ENCODE data around the gene FHIP2A.
"Not testable (repeated sequence)": the region's sequence is repeated elsewhere in the genome, so short reads cannot be mapped to it uniquely, and the experiment has no call there.

Gene FHIP2A

GRCh38 chr10:114787131-114787530 lies 34.4 kb upstream of the FHIP2A start:
- not testable (repeated sequence) for H3K27me3 ChIP-seq (ENCODE audit: control insufficient read depth, insufficient read depth, low read length); H3K4me1 ChIP-seq (ENCODE audit: control insufficient read depth, insufficient read depth, low read length); H3K4me3 ChIP-seq (ENCODE audit: low read depth, low read length); H3K9me3 ChIP-seq (ENCODE audit: control insufficient read depth, insufficient read depth, low read depth, low read length); H3K9ac ChIP-seq (ENCODE audit: low read length); H3K36me3 ChIP-seq (ENCODE audit: control insufficient read depth, insufficient read depth, low read length); H3K27ac ChIP-seq (ENCODE audit: low read depth, low read length)

DNA sequence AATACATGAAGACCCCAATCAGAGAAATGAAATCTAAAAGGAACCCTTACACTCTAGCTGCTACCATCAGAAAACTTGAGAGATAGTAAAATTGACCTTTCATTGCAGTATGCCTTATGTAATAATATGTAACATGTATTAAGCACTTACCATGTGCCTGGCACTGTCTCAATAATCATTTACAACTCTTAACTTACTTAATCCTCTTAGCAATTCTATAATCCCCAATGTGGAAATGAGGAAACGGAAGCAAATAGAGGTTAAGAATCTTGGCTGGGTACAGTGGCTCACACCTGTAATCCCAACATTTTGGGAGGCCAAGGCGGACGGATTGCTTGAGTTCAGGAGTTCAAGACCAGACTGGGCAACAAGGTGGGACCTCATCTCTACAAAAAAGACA lies 29.8 kb upstream of the FHIP2A start:
- no peaks in the 10 kb centered on the region for H3K36me3 ChIP-seq (ENCODE audit: control insufficient read depth, insufficient read depth, low read length)
- no peak overlapping the region for H3K4me3 ChIP-seq (ENCODE audit: low read depth, low read length)
- H3K9me3 ChIP-seq (ENCODE audit: control insufficient read depth, insufficient read depth, low read depth, low read length): no peaks in the 10 kb centered on the region
- H3K27me3 ChIP-seq (ENCODE audit: control insufficient read depth, insufficient read depth, low read length): no peaks in the 10 kb centered on the region
- no peak overlapping the region for H3K27ac ChIP-seq (ENCODE audit: low read depth, low read length)
- H3K9ac ChIP-seq (ENCODE audit: low read length): no peak overlapping the region
- H3K4me1 ChIP-seq (ENCODE audit: control insufficient read depth, insufficient read depth, low read length): no peaks in the 10 kb centered on the region

DNA sequence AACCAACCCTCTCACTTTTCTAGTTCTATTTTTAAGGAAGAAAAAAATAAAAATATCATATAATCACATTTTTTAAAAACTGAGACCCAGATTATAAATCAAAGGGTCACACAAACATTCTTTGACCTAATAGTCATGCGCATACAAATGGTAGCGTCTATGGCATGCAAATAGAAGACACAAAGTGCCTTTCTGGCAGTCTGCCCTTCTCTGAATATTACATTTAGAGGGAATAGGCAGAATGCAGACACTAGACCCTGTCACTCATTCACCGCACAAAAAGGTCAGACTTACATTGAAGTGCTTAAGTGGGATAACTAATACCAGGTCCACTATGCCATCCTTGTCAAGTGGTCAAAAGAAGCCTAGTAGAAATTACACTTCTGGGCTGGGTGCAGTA lies 26.5 kb upstream of the FHIP2A start:
- Histone ChIP-seq H3K4me1 (ENCODE audit: control insufficient read depth, insufficient read depth, low read length) (no peaks in the 10 kb centered on the region), H3K27me3 (ENCODE audit: control insufficient read depth, insufficient read depth, low read length) (no peaks in the 10 kb centered on the region), H3K9ac (ENCODE audit: low read length) (no peak overlapping the region), H3K27ac (ENCODE audit: low read depth, low read length) (no peak overlapping the region), H3K9me3 (ENCODE audit: control insufficient read depth, insufficient read depth, low read depth, low read length) (no peaks in the 10 kb centered on the region), H3K36me3 (ENCODE audit: control insufficient read depth, insufficient read depth, low read length) (no peaks in the 10 kb centered on the region), H3K4me3 (ENCODE audit: low read depth, low read length) (no peak overlapping the region)

DNA sequence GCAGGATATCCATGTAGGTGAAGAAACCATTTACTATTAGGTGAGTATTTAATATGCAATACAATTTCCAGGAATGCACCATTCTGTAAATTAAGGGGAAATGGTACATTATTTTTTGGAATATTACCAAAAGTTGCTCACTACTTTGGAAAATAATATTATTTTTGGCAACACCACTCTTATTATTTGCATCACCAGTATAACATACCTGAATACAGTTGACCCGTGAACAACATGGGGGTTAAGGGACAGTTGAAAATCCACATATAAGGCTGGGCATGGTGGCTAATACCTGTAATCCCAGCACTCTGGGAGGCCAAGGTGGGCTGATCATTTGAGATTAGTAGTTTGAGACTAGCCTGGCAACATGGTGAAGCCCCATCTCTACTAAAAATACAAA lies 21.2 kb upstream of the FHIP2A start:
- H3K4me1 ChIP-seq (ENCODE audit: control insufficient read depth, insufficient read depth, low read length): no peaks in the 10 kb centered on the region
- H3K9ac ChIP-seq (ENCODE audit: low read length): no peak overlapping the region
- no peak overlapping the region for H3K27ac ChIP-seq (ENCODE audit: low read depth, low read length)
- H3K9me3 ChIP-seq (ENCODE audit: control insufficient read depth, insufficient read depth, low read depth, low read length): no peaks in the 10 kb centered on the region
- H3K4me3 ChIP-seq (ENCODE audit: low read depth, low read length): no peak overlapping the region
- no peaks in the 10 kb centered on the region for H3K36me3 ChIP-seq (ENCODE audit: control insufficient read depth, insufficient read depth, low read length)
- no peaks in the 10 kb centered on the region for H3K27me3 ChIP-seq (ENCODE audit: control insufficient read depth, insufficient read depth, low read length)

DNA sequence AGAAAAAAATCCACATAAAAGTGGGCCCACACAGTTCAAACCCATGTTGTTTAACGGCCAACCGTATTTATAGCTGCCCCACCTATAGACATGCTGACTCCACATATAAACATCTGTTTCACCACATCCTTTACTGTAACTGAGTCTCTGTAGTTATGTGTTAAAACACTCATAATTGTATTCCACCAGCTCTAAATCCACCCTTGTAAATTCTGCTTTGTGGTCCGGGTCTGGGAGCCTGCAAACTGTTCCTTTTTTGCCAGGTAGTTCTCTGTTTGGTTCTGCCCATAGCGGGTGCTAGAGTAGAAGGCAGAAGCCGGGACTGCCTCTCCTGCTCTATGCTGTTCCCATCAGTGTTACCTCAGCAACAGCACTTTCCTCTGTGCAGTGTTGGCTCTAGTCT lies 20.2 kb upstream of the FHIP2A start:
- Histone ChIP-seq H3K27ac (ENCODE audit: low read depth, low read length) (no peak overlapping the region), H3K27me3 (ENCODE audit: control insufficient read depth, insufficient read depth, low read length) (no peaks in the 10 kb centered on the region), H3K4me3 (ENCODE audit: low read depth, low read length) (no peak overlapping the region), H3K4me1 (ENCODE audit: control insufficient read depth, insufficient read depth, low read length) (no peaks in the 10 kb centered on the region), H3K9ac (ENCODE audit: low read length) (no peak overlapping the region), H3K36me3 (ENCODE audit: control insufficient read depth, insufficient read depth, low read length) (no peaks in the 10 kb centered on the region), H3K9me3 (ENCODE audit: control insufficient read depth, insufficient read depth, low read depth, low read length) (no peaks in the 10 kb centered on the region)

DNA sequence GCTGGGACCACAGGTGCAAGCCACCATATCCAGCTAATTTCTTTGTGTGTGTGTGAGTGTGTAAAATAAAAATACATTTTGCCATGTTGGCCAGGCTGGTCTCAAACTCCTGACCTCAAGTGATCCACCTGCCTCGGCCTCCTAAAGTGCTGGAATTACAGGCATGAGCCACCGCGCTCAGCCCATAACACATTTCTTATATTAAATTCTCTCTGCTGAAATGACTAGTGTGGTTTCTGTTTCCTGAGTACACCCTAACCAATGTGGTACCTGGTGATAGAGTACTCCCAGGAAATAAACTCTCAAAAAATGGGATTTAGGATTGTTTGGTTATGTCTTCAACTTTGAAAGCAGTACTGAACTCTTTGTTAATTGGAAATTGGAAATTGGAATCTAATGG lies 19.4 kb upstream of the FHIP2A start:
- Histone ChIP-seq H3K36me3 (ENCODE audit: control insufficient read depth, insufficient read depth, low read length) (no peaks in the 10 kb centered on the region), H3K27me3 (ENCODE audit: control insufficient read depth, insufficient read depth, low read length) (no peaks in the 10 kb centered on the region), H3K4me3 (ENCODE audit: low read depth, low read length) (no peak overlapping the region), H3K4me1 (ENCODE audit: control insufficient read depth, insufficient read depth, low read length) (no peaks in the 10 kb centered on the region), H3K9me3 (ENCODE audit: control insufficient read depth, insufficient read depth, low read depth, low read length) (no peaks in the 10 kb centered on the region), H3K9ac (ENCODE audit: low read length) (no peak overlapping the region), H3K27ac (ENCODE audit: low read depth, low read length) (no peak overlapping the region)

DNA sequence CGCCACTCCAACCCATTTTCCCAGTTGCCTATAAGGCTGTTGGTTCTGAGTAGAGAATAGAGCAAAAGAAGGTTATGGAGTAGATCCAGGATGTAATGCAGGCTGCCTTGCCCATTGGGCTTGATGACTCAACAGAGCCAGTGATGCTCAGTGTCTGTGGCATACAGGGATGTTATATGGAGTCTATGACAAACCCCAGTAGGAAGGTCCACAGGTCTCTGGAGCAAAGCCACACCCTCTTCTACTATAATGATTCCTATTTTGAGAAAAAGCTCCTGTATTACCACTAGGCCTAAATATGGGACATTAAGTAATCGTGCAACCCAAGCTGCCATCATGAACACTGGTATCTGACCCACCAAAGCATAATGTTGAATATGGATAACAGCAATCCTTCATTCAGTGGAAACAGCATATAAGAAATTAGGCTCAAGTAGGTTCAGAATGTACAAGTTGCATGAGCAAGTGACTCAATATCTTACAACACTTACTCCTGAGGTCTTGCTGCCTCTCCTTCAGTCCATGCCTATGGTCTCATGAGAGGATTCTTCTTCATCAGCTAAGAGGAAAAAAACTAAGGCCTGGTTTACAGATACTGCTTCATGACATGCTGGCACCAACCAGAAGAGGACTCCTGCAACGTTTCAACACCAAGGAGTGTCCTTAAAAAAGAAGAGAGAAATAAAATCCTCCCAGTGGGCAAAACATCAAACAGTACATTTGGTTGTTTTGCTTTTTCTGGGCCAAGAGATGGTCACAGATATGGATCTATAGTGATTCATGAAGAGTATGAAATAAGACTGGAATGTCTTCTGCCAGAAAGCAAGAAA lies 14.8 kb upstream of the FHIP2A start:
- Histone ChIP-seq H3K27me3 (ENCODE audit: control insufficient read depth, insufficient read depth, low read length) (no peaks in the 10 kb centered on the region), H3K9me3 (ENCODE audit: control insufficient read depth, insufficient read depth, low read depth, low read length) (0 out of 2 replicates have a peak, but pooled peaks cover 3% of the 10 kb centered on the region), H3K27ac (ENCODE audit: low read depth, low read length) (no peak overlapping the region)

DNA sequence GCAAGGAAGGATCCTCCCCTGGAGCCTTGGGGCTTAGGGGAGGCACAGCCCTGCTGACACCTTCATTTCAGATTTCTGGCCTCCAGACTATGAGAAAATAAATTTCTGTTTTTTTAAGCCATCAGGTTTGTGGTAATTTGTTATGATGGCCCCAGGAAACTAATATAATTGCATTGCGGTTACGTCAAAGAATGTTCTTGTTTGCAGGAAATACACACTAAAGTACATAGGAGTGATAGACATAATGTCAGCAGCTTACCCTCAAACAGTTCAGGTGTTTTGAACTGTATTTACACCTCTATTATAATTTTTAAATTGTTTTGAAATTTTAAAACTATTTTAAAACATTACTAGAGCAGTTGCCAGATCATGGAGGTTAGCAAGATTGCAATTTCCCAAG lies 12.6 kb upstream of the FHIP2A start:
- H3K27me3 ChIP-seq (ENCODE audit: control insufficient read depth, insufficient read depth, low read length): no peaks in the 10 kb centered on the region

More for the DNA sequence above, 14.8 kb upstream of the FHIP2A start:
- Histone ChIP-seq H3K36me3 (ENCODE audit: control insufficient read depth, insufficient read depth, low read length) (no peaks in the 10 kb centered on the region), H3K4me1 (ENCODE audit: control insufficient read depth, insufficient read depth, low read length) (no peaks in the 10 kb centered on the region), H3K4me3 (ENCODE audit: low read depth, low read length) (no peak overlapping the region), H3K9ac (ENCODE audit: low read length) (no peak overlapping the region)

DNA sequence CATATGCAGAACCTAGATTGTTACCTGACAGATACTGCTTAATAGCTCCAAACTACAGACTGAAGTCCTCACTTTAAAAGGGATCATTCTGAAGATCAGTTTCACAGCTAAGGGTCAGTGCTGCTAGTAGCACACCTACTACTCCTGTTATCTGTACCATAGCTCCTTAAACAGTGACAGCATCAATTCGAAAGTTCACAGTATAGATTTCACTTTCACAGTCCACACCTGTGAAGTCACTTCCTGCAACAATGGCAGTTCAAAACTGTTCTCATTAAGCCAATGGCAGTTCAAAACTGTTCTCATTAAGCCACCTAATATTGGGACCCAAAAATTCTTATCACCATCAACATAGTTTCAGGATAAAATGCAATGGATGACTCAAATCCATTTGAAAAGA lies 10.7 kb upstream of the FHIP2A start:
- Histone ChIP-seq H3K4me3 (ENCODE audit: low read depth, low read length) (no peak overlapping the region), H3K27ac (ENCODE audit: low read depth, low read length) (no peak overlapping the region), H3K9ac (ENCODE audit: low read length) (no peak overlapping the region), H3K27me3 (ENCODE audit: control insufficient read depth, insufficient read depth, low read length) (no peaks in the 10 kb centered on the region), H3K36me3 (ENCODE audit: control insufficient read depth, insufficient read depth, low read length) (no peaks in the 10 kb centered on the region), H3K4me1 (ENCODE audit: control insufficient read depth, insufficient read depth, low read length) (no peaks in the 10 kb centered on the region), H3K9me3 (ENCODE audit: control insufficient read depth, insufficient read depth, low read depth, low read length) (0 out of 2 replicates have a peak, but pooled peaks cover 3% of the 10 kb centered on the region)

More for the DNA sequence above, 12.6 kb upstream of the FHIP2A start:
- Histone ChIP-seq H3K4me3 (ENCODE audit: low read depth, low read length) (no peak overlapping the region), H3K4me1 (ENCODE audit: control insufficient read depth, insufficient read depth, low read length) (no peaks in the 10 kb centered on the region), H3K36me3 (ENCODE audit: control insufficient read depth, insufficient read depth, low read length) (no peaks in the 10 kb centered on the region), H3K9me3 (ENCODE audit: control insufficient read depth, insufficient read depth, low read depth, low read length) (0 out of 2 replicates have a peak, but pooled peaks cover 3% of the 10 kb centered on the region), H3K9ac (ENCODE audit: low read length) (no peak overlapping the region), H3K27ac (ENCODE audit: low read depth, low read length) (no peak overlapping the region)

- Histone ChIP-seq H3K27me3 (ENCODE audit: control insufficient read depth, insufficient read depth, low read length) (no peaks in the 10 kb centered on the region), H3K9me3 (ENCODE audit: control insufficient read depth, insufficient read depth, low read depth, low read length) (0 out of 2 replicates have a peak, but pooled peaks cover 3% of the 10 kb centered on the region), H3K27ac (ENCODE audit: low read depth, low read length) (no peak overlapping the region), H3K4me1 (ENCODE audit: control insufficient read depth, insufficient read depth, low read length) (no peaks in the 10 kb centered on the region), H3K36me3 (ENCODE audit: control insufficient read depth, insufficient read depth, low read length) (no peaks in the 10 kb centered on the region), H3K9ac (ENCODE audit: low read length) (no peak overlapping the region), H3K4me3 (ENCODE audit: low read depth, low read length) (no peak overlapping the region)
These were observed 9.7 kb upstream of the FHIP2A start for GRCh38 chr10:114811862-114812261.

DNA sequence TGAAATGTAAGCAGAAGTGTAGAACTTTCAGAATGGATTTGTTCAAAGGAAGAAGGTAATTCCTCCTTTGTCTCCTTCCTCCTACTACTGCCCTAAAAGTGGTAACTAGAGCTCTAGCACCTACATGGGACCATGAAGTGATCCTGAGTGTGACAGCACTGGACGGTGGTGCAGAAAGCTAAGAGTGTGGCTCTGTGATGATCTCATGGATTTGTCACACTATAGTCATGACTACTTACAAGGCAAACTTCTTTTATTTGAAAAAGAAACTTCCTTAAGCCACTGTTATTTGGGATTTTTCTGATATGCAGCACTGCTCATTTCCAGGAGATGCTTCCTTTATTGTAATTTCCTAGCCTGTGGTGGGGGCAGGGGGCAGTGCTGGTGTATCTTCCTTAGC lies 5.8 kb upstream of the FHIP2A start:
- no peak overlapping the region for H3K27ac ChIP-seq (ENCODE audit: low read depth, low read length)
- no peaks in the 10 kb centered on the region for H3K9me3 ChIP-seq (ENCODE audit: control insufficient read depth, insufficient read depth, low read depth, low read length)
- no peak overlapping the region for H3K9ac ChIP-seq (ENCODE audit: low read length)

More for the DNA sequence above, 5.8 kb upstream of the FHIP2A start:
- Histone ChIP-seq H3K36me3 (ENCODE audit: control insufficient read depth, insufficient read depth, low read length) (no peaks in the 10 kb centered on the region), H3K4me3 (ENCODE audit: low read depth, low read length) (no peak overlapping the region), H3K4me1 (ENCODE audit: control insufficient read depth, insufficient read depth, low read length) (no peaks in the 10 kb centered on the region), H3K27me3 (ENCODE audit: control insufficient read depth, insufficient read depth, low read length) (no peaks in the 10 kb centered on the region)

All from HUES6 (cell line).